ENCODE measurements around the gene TERT. TPM values are rescaled to one million over a fixed set of nuclear protein-coding genes. Genes with fewer than 3 reads are reported as not detected.
A peak's percentile ranks its signal among the peaks of the same experiment; 100 is the strongest.

TERT gene
- total and polyA plus RNA-seq, 7 donors: 2.9 TPM; not detected in 6

- no peaks in the 10 kb centered on the region for H3K9me3 ChIP-seq
- 91 to 94% methylated on average over 13 of the region's 13 CpGs for WGBS, 2 donors
- intact Hi-C loops (cut with DNase I): no loop called here
- H3K27me3 ChIP-seq: no peaks in the 10 kb centered on the region
- H3K36me3 ChIP-seq: peaks cover 29 to 72% (median 59%) of the 10 kb centered on the region in 4 donors
- no peak overlapping the region for H3K4me3 ChIP-seq
- no peak overlapping the region for H3K27ac ChIP-seq
- H3K4me1 ChIP-seq: peaks cover 0 to 7% (median 0%) of the 10 kb centered on the region in 4 donors
- peak; percentile 44 for DNase-seq
- TF ChIP-seq POLR2A (IDR thresholded peaks at IDR 0.05): no peak
- TF ChIP-seq POLR2AphosphoS5 (IDR thresholded peaks at IDR 0.05): no peak
- no peak for TF ChIP-seq EP300 (IDR thresholded peaks at IDR 0.05)
- TF ChIP-seq, protein P1, sequence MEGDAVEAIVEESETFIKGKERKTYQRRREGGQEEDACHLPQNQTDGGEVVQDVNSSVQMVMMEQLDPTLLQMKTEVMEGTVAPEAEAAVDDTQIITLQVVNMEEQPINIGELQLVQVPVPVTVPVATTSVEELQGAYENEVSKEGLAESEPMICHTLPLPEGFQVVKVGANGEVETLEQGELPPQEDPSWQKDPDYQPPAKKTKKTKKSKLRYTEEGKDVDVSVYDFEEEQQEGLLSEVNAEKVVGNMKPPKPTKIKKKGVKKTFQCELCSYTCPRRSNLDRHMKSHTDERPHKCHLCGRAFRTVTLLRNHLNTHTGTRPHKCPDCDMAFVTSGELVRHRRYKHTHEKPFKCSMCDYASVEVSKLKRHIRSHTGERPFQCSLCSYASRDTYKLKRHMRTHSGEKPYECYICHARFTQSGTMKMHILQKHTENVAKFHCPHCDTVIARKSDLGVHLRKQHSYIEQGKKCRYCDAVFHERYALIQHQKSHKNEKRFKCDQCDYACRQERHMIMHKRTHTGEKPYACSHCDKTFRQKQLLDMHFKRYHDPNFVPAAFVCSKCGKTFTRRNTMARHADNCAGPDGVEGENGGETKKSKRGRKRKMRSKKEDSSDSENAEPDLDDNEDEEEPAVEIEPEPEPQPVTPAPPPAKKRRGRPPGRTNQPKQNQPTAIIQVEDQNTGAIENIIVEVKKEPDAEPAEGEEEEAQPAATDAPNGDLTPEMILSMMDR (IDR thresholded peaks at IDR 0.05): no peak
Measured at GRCh38 chr5:1323803-1324173, 28.9 kb upstream of the TERT start.

- H3K4me3 ChIP-seq: no peak overlapping the region
- peaks cover 0 to 7% (median 0%) of the 10 kb centered on the region in 4 donors for H3K4me1 ChIP-seq
- H3K36me3 ChIP-seq: peaks cover 29 to 78% (median 65%) of the 10 kb centered on the region in 4 donors
- H3K27me3 ChIP-seq: no peaks in the 10 kb centered on the region
- no peak overlapping the region for H3K27ac ChIP-seq
- DNase-seq: peak; percentile 57
- 90 to 93% methylated on average over 24 of the region's 24 CpGs for WGBS, 2 donors
- TF ChIP-seq, protein P1 (IDR thresholded peaks at IDR 0.05): no peak
- TF ChIP-seq POLR2A (IDR thresholded peaks at IDR 0.05) (no peak), POLR2AphosphoS5 (IDR thresholded peaks at IDR 0.05) (no peak), EP300 (IDR thresholded peaks at IDR 0.05) (no peak)
- intact Hi-C loops (cut with DNase I): no loop called here
- no peaks in the 10 kb centered on the region for H3K9me3 ChIP-seq
Measured at GRCh38 chr5:1322955-1323802, 28.3 kb upstream of the TERT start.

GRCh38 chr5:1322036-1322900 is 27.4 kb upstream of the TERT start:
- H3K27ac ChIP-seq: no peak overlapping the region
- no peak overlapping the region for H3K4me3 ChIP-seq
- TF ChIP-seq EP300 (IDR thresholded peaks at IDR 0.05) (no peak), POLR2A (IDR thresholded peaks at IDR 0.05) (no peak), POLR2AphosphoS5 (IDR thresholded peaks at IDR 0.05) (no peak)
- TF ChIP-seq, protein P1 (IDR thresholded peaks at IDR 0.05): no peak
- WGBS, 2 donors: 92 to 95% methylated on average over 22 of the region's 22 CpGs
- no peaks in the 10 kb centered on the region for H3K9me3 ChIP-seq
- intact Hi-C loops (cut with DNase I): no loop called here
- peak; percentile 55 for DNase-seq
- no peaks in the 10 kb centered on the region for H3K27me3 ChIP-seq
- H3K36me3 ChIP-seq: peaks cover 29 to 87% (median 73%) of the 10 kb centered on the region in 4 donors
- peaks cover 0 to 4% (median 0%) of the 10 kb centered on the region in 4 donors for H3K4me1 ChIP-seq

DNA sequence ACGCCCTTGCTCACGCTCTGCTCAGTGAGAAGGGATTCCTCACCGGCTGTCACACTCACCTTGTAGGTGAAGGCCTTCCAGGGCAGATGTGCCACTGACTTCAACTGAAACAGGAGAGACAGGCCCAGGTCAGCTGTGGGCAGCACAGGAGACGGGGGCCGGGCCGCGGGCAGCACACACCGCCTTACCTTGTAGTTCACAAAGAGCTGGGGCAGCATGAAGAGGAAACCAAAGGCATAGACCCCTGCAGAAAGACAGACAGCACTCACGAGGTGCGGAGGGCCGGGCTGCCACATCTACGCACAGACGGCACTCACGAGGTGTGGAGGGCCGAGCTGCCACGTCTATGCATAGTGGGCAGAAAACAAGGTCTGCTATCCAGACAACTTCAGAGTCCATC is 26.7 kb upstream of the TERT start:
- Histone ChIP-seq H3K4me3 (no peak overlapping the region), H3K27ac (no peak overlapping the region), H3K36me3 (peaks cover 29 to 89% (median 74%) of the 10 kb centered on the region in 4 donors), H3K27me3 (no peaks in the 10 kb centered on the region), H3K9me3 (no peaks in the 10 kb centered on the region), H3K4me1 (peaks cover 0 to under 1% (median 0%) of the 10 kb centered on the region in 4 donors)
- intact Hi-C loops (cut with DNase I): no loop called here
- TF ChIP-seq, protein P1 (IDR thresholded peaks at IDR 0.05): no peak
- TF ChIP-seq EP300 (IDR thresholded peaks at IDR 0.05) (no peak), POLR2AphosphoS5 (IDR thresholded peaks at IDR 0.05) (no peak), POLR2A (IDR thresholded peaks at IDR 0.05) (no peak)
- peak; percentile 57 for DNase-seq
- 96% methylated on average over 16 of the region's 16 CpGs for WGBS, 2 donors

Data from sigmoid colon (tissue), 7 donors.